Left lung (tissue), 10 donors: Measurements from ENCODE around the gene ERICH6. TPM values are rescaled to one million over a fixed set of nuclear protein-coding genes. Genes with fewer than 3 reads are reported as not detected.
A peak's percentile ranks its signal among the peaks of the same experiment; 100 is the strongest.

Experiments used
- ATAC-seq: fragments of 200-7000 bp; cut with Tn5 transposase; one replicate; pipeline ENCODE4 v1.9.1; 2020; ENCODE audit warnings: moderate library complexity
- DNase-seq, 4 donors: peaks; one replicate each; pipeline ENCODE4 v3.0.0-alpha.2; 2013 to 2020
- H3K27ac ChIP-seq, 2 donors: fragments of 200-600 bp; sonication (generic) in 1 of 2; one replicate each; pipeline versions ENCODE4 v1.5.0 to v1.8.0; 2020 to 2021
- H3K27me3 ChIP-seq, 2 donors: fragments of 200-600 bp; sonication (generic) in 1 of 2; one replicate each; pipeline versions ENCODE4 v1.5.0 to v1.8.0; 2020 to 2021
- H3K36me3 ChIP-seq, 2 donors: fragments of 200-600 bp; sonication (generic) in 1 of 2; one replicate each; pipeline versions ENCODE4 v1.5.0 to v1.8.0; 2020 to 2021
- H3K4me1 ChIP-seq, 2 donors: fragments of 200-600 bp; one replicate each; pipeline ENCODE4 v1.8.0; 2021
- H3K4me3 ChIP-seq, 2 donors: fragments of 200-600 bp; sonication (generic) in 1 of 2; one replicate each; pipeline versions ENCODE4 v1.5.0 to v1.8.0; 2020 to 2021; ENCODE audit warnings: mild to moderate bottlenecking in 1 of 2
- H3K9me3 ChIP-seq, 2 donors: fragments of 200-600 bp; sonication (generic) in 1 of 2; one replicate each; pipeline versions ENCODE4 v1.5.0 to v1.8.0; 2020 to 2021
- intact Hi-C, 2 donors: fragments of 100-400 bp; cut with DNase I; formaldehyde crosslinking; loops; one replicate each; pipeline versions ENCODE4 v1.11.2 to v1.14.2; 2022
- polyA plus RNA-seq, 6 donors: library from polyadenylated mRNA; unstranded; fragments of 120-200 nt; gene quantifications; one replicate each; pipeline ENCODE4 v1.2.1, GENCODE V29; 2013; ENCODE audit not compliant: insufficient read length in 6 of 6
- total RNA-seq, 2 donors: library from RNA; stranded (reverse); fragmentation: NEBNext Ultra II Directional; extraction: Animal tissue kit (Norgen Biotek cat#: 25700); gene quantifications; one replicate each; pipeline ENCODE4 v1.2.1, GENCODE V29; 2021
- TF ChIP-seq, protein P1 (sequence below), 2 donors: fragments of 200-600 bp; sonication (generic) in 1 of 2; IDR thresholded peaks; one replicate each; pipeline versions ENCODE4 v1.5.0 to v1.8.0; 2021; ENCODE audit warnings: antibody characterized with exemption in 2 of 2
- donor health status: DM: no; HTN: yes; CAD: no.
- donor health status: DM: no; HTN: no; CAD: no.

ERICH6 gene
- total and polyA plus RNA-seq, 8 donors: 0.34 to 1.7 (median 0.88) TPM; not detected in 2

DNA sequence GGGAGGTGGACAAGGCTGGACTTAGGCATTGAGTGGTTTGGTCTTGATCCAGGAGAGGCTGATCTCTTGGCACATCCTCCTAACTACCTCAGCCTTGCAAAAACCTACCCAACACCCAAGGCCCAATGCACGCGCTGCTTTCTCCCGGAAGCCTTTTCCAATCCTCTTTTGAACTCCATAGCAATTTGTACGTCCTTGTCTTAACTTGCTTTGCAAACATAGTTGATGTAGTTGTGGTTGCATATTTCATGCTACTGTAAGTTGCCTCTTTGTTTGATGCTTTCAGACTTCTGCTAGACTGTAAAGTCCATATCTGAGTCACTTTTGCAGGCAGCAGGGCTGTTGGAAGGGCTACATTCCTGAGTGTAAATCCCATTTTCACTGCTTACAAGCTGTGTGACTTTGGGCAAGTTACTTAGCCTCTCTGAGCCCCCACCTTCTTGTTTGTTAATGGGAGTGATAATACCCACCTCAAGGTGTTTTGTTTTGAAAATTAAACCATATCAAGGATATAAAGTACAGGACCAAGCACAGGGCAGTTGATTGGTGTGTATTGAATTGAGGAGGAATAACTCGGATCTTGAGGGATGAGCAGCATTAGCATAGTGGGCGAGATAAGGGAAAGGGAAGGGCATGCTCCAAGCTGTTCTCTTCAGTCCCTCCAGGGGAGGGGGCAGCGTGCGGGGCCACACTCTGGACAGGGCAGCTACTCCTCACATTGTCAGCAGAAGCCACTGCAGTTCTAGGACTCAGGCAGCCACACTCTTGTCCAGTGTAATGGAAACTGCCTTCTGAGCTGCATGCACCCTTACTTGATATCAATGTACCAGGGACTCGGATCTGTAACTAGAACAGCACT, 30.4 kb upstream of the ERICH6 start:
- Histone ChIP-seq H3K4me1 (peaks cover 0 to 21% of the 10 kb centered on the region in 2 donors), H3K4me3 (no peak overlapping the region), H3K27ac (no peak overlapping the region), H3K27me3 (no peaks in the 10 kb centered on the region), H3K36me3 (no peaks in the 10 kb centered on the region), H3K9me3 (no peaks in the 10 kb centered on the region)
- DNase-seq (no peak), ATAC-seq (no peak)
- TF ChIP-seq, protein P1, sequence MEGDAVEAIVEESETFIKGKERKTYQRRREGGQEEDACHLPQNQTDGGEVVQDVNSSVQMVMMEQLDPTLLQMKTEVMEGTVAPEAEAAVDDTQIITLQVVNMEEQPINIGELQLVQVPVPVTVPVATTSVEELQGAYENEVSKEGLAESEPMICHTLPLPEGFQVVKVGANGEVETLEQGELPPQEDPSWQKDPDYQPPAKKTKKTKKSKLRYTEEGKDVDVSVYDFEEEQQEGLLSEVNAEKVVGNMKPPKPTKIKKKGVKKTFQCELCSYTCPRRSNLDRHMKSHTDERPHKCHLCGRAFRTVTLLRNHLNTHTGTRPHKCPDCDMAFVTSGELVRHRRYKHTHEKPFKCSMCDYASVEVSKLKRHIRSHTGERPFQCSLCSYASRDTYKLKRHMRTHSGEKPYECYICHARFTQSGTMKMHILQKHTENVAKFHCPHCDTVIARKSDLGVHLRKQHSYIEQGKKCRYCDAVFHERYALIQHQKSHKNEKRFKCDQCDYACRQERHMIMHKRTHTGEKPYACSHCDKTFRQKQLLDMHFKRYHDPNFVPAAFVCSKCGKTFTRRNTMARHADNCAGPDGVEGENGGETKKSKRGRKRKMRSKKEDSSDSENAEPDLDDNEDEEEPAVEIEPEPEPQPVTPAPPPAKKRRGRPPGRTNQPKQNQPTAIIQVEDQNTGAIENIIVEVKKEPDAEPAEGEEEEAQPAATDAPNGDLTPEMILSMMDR (IDR thresholded peaks at IDR 0.05): no peak
- intact Hi-C loops: no loop called here

DNA sequence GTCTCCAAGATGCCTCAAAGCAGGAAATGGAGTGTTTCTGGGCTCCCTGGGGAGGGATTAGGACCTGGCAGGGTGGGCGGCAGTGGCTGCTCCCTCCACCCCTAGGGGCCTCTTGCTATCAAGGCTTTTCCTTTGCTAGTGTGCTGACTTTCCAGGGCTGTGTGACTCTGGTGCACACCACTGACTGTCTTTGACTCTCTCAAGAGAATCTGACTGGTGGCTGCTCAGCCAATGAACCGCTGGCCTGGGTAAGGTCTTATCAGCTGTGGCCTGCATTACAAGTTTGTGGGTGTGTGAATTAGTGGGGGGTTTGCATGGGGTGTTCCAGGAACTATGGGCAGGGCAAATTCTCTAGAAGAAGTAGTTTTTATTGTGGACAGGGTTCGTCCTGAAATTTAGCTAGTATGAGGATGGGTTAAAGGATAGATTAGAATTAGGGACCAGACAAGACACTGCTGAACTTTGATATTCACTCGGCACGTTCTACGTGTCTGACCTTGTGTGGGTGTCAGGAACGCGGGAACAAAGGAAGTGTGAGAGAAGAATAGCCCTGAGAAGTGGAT, 29.7 kb upstream of the ERICH6 start:
- H3K36me3 ChIP-seq: no peaks in the 10 kb centered on the region
- H3K4me1 ChIP-seq: peaks cover 0 to 14% of the 10 kb centered on the region in 2 donors
- no peaks in the 10 kb centered on the region for H3K27me3 ChIP-seq
- no peak overlapping the region for H3K27ac ChIP-seq
- TF ChIP-seq, protein P1 (IDR thresholded peaks at IDR 0.05): no peak
- intact Hi-C loops: no loop called here
- ATAC-seq: no peak
- H3K4me3 ChIP-seq: no peak overlapping the region
- DNase-seq: no peak
- H3K9me3 ChIP-seq: no peaks in the 10 kb centered on the region

DNA sequence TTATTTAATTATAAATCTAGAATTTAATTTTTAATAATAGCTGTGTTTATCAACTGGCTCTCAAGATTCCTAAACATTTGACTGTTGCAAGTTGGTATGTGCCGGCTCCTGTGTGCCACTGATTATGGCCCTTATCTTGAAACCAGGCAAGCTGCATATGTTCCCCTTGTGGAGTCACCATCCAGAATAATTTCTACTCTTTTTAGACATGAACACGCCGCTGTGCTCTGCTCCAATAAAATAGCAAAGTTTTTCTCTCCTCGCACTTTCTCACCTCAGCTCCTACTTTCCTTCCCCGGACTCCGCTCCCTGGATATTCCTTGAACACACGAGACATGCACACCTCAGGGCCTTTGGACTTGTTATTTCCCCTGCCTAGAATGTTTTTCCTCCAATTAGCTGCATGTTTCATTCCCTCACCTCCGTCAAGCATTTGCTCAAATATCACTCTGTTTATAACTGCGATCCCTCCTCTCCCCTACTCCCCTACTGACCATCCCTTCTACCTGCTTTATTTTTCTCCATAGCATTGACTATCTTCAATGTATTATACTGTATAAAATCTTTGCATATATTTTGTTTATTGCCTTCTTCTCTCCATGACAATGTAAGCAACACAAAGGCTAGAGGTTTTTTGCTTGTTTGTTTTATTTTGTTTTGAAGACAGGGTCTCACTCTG, 26.1 kb upstream of the ERICH6 start:
- intact Hi-C loops: loop anchor here in 1 of 2 donors (5.0 kb wide), 1 partner anchor 137 kb away; no protein-coding TSS in a partner anchor
- no peaks in the 10 kb centered on the region for H3K36me3 ChIP-seq
- no peak overlapping the region for H3K27ac ChIP-seq
- ATAC-seq (no peak), DNase-seq (no peak)
- no peaks in the 10 kb centered on the region for H3K27me3 ChIP-seq
- TF ChIP-seq, protein P1 (IDR thresholded peaks at IDR 0.05): no peak
- H3K4me3 ChIP-seq: no peak overlapping the region
- H3K4me1 ChIP-seq: peaks cover 0 to 10% of the 10 kb centered on the region in 2 donors
- no peaks in the 10 kb centered on the region for H3K9me3 ChIP-seq

DNA sequence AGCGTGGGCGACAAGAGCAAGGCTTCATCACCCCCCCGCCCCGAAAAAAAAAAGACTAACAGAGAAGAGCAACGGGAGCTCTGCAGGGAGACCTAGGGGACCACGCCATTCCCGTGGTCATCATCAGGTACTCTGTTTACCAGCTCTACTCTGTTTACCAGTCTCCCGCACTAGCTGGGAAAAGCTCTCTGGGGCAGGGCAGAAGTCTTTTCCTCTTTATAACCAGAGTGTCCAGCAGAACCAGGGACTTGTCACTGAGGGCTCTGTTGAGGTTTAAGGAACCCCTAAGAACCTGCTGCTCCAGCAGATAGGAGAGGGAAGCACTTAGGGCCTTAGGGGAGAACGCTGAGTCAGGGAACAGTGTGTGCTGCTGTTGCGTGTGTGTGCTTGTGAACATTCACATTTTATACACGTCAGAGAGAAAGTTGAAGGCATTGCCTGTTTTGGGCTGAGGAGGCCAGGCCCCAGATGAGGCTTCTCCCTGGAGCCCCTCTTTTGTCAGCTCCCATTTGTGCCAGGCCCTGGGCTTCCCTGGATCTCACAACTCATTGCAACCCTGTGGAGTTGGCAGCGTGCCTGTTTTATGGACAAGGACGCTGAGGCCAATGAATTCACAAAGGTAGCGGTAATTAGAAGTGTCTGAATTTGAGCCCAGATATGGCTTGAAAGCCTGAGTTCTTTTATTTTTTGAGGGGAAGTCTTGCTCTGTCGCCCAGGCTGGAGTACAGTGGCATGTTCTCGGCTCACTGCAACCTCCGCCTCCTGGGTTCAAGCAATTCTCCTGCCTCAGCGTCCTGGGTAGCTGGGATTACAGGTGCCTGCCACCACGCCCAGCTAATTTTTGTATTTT, 24.2 kb upstream of the ERICH6 start:
- intact Hi-C loops: loop anchor here in 1 of 2 donors (5.0 kb wide), 1 partner anchor 139 kb away; no protein-coding TSS in a partner anchor
- H3K36me3 ChIP-seq: no peaks in the 10 kb centered on the region
- no peak for DNase-seq
- H3K9me3 ChIP-seq: no peaks in the 10 kb centered on the region
- H3K4me1 ChIP-seq: peaks cover 0 to 10% of the 10 kb centered on the region in 2 donors
- no peak overlapping the region for H3K4me3 ChIP-seq
- peak overlapping the region in 1 of 2 donors; percentile 43 for H3K27ac ChIP-seq
- H3K27me3 ChIP-seq: no peaks in the 10 kb centered on the region
- ATAC-seq: peak; percentile 79
- TF ChIP-seq, protein P1 (IDR thresholded peaks at IDR 0.05): no peak
